HG03066 (cell line): ENCODE results near the gene COASY.

Source experiments
- ATAC-seq: cut with Tn5 transposase; IDR thresholded peaks from one replicate; pipeline ENCODE4 v1.9.1; 2021; ENCODE audit warnings: low read depth; ENCODE audit not compliant: unreplicated experiment

Gene COASY

GRCh38 chr17:42568341-42569111 is 6.6 kb downstream of the COASY start:
- ATAC-seq, result no peak

- ATAC-seq, result no peak
Measured at GRCh38 chr17:42571435-42572225, 9.7 kb downstream of the COASY start.

- ATAC-seq, result no peak
Measured at GRCh38 chr17:42573095-42573494, 11.1 kb downstream of the COASY start.

GRCh38 chr17:42574463-42574862 is 12.5 kb downstream of the COASY start:
- ATAC-seq, result no peak

GRCh38 chr17:42577140-42577531 is 15.2 kb downstream of the COASY start:
- ATAC-seq, result no peak

- peak; percentile 61 for ATAC-seq
Measured at GRCh38 chr17:42577532-42578281, 15.8 kb downstream of the COASY start, which contains the start of gene PSMC3IP. Gene PSMC3IP, minus strand, starts transcription at chr17:42577729. Its CDS starts 43 bp downstream, at chr17:42577686.

- peak; percentile 49 for ATAC-seq
Measured at GRCh38 chr17:42578282-42578869, 16.4 kb downstream of the COASY start.

GRCh38 chr17:42579794-42580551 is 18.0 kb downstream of the COASY start:
- ATAC-seq, result no peak

- no peak for ATAC-seq
Measured at GRCh38 chr17:42581744-42582270, 19.9 kb downstream of the COASY start.

GRCh38 chr17:42584880-42585279 is 22.9 kb downstream of the COASY start:
- no peak for ATAC-seq

- no peak for ATAC-seq
Measured at GRCh38 chr17:42585353-42585752, 23.4 kb downstream of the COASY start.

- no peak for ATAC-seq
Measured at GRCh38 chr17:42586514-42587230, 24.7 kb downstream of the COASY start.

- no peak for ATAC-seq
Measured at GRCh38 chr17:42590886-42591285, 28.9 kb downstream of the COASY start.

- ATAC-seq, result no peak
Measured at GRCh38 chr17:42591411-42591810, 29.5 kb downstream of the COASY start.

- ATAC-seq, result no peak
Measured at GRCh38 chr17:42596386-42596785, 34.4 kb downstream of the COASY start.

GRCh38 chr17:42598905-42599304 is 37.0 kb downstream of the COASY start:
- no peak for ATAC-seq

- ATAC-seq, result no peak
Measured at GRCh38 chr17:42603318-42603717, 41.4 kb downstream of the COASY start.

- no peak for ATAC-seq
Measured at GRCh38 chr17:42607769-42608168, 45.8 kb downstream of the COASY start.
